OCI-LY3 (cell line): ENCODE data around the gene WWC1.

ENCODE experiments used
- H2AFZ ChIP-seq: fragments of 200-600, 300-600 bp; shearing (Covaris generic); 2 replicates; pipeline ENCODE4 v1.6.0; 2014; ENCODE audit warnings: antibody characterized with exemption, low read depth, low read length
- H3K27ac ChIP-seq: fragments of 200-600, 300-600 bp; sonication (generic); 2 replicates; pipeline ENCODE4 v1.5.1; 2014; ENCODE audit warnings: mild to moderate bottlenecking, low read length, moderate library complexity, mixed read lengths
- H3K27me3 ChIP-seq: fragments of 200-600, 300-600 bp; sonication (generic); 2 replicates; pipeline ENCODE4 v1.6.1; 2014; ENCODE audit warnings: low read depth, low read length, mixed read lengths
- H3K36me3 ChIP-seq: fragments of 200-600, 300-600 bp; sonication (generic); replicated peaks from 2 replicates; pipeline ENCODE3; 2014; ENCODE audit warnings: low read depth, low read length, mixed read lengths
- H3K4me1 ChIP-seq: fragments of 300-600, 200-600 bp; sonication (generic); 2 replicates; pipeline ENCODE4 v1.6.1; 2014; ENCODE audit warnings: low read length, mixed read lengths
- H3K4me2 ChIP-seq: fragments of 200-600, 300-600 bp; sonication (generic); 2 replicates; pipeline ENCODE4 v1.6.1; 2014; ENCODE audit warnings: low read length, mixed read lengths
- H3K4me3 ChIP-seq: fragments of 300-600, 200-600 bp; sonication (generic); 2 replicates; pipeline ENCODE4 v1.5.1; 2014; ENCODE audit warnings: antibody characterized with exemption, mild to moderate bottlenecking, low read length, moderate library complexity
- H3K79me2 ChIP-seq: fragments of 300-600, 200-600 bp; shearing (Covaris generic); 2 replicates; pipeline ENCODE4 v1.6.1; 2014; ENCODE audit warnings: mild to moderate bottlenecking, low read length, mixed read lengths
- H3K9ac ChIP-seq: fragments of 300-600, 200-600 bp; shearing (Covaris generic); 2 replicates; pipeline ENCODE4 v1.6.0; 2014; ENCODE audit warnings: mild to moderate bottlenecking, low read length, moderate library complexity
- H3K9me3 ChIP-seq: fragments of 200-600, 300-600 bp; shearing (Covaris generic); 2 replicates; pipeline ENCODE4 v1.6.1; 2014; ENCODE audit warnings: low read length, mixed read lengths; ENCODE audit not compliant: insufficient read depth
- H4K20me1 ChIP-seq: fragments of 200-600, 300-600 bp; sonication (generic); 2 replicates; pipeline ENCODE4 v1.6.1; 2016; ENCODE audit warnings: low read length, mixed read lengths; ENCODE audit not compliant: insufficient read depth
- EZH2phosphoT487 ChIP-seq: fragments of 200-600 bp; shearing (Covaris generic); IDR thresholded peaks from 2 replicates; pipeline ENCODE4 v1.6.1; 2018; ENCODE audit warnings: antibody characterized with exemption, mixed run types, low read depth
- TF ChIP-seq, protein P1 (sequence below): fragments of 200-600, 300-600 bp; sonication (generic); IDR thresholded peaks from 2 replicates; pipeline ENCODE4 v1.5.1; 2014; ENCODE audit warnings: antibody characterized with exemption, low read length, low read depth

Gene WWC1

DNA sequence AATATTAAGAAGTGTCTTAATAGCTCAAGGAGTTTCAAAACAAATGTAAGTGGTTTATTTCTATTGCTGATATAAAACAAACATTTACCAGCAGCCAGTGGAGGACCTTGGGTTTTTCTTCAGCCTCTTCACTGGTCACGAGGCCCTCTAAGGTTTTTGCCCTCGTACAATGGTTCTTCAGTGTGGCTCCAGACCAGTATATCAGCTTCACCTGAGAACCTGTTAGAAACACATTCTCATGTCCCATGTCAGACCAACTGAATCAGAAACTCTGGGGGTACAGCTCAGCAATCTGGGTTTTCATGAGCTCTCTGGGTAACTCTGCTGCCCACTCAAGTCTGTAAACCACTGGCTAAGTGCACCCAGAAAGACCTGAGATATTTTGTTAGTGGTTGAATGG, 12.9 kb downstream of the WWC1 start:
- peaks cover 11% of the 10 kb centered on the region for H4K20me1 ChIP-seq
- H3K27ac ChIP-seq, result no peak overlapping the region
- no peak overlapping the region for H3K9ac ChIP-seq
- no peaks in the 10 kb centered on the region for H3K4me1 ChIP-seq
- H3K9me3 ChIP-seq, result no peaks in the 10 kb centered on the region
- no peak overlapping the region for H3K4me2 ChIP-seq
- TF ChIP-seq, protein P1, sequence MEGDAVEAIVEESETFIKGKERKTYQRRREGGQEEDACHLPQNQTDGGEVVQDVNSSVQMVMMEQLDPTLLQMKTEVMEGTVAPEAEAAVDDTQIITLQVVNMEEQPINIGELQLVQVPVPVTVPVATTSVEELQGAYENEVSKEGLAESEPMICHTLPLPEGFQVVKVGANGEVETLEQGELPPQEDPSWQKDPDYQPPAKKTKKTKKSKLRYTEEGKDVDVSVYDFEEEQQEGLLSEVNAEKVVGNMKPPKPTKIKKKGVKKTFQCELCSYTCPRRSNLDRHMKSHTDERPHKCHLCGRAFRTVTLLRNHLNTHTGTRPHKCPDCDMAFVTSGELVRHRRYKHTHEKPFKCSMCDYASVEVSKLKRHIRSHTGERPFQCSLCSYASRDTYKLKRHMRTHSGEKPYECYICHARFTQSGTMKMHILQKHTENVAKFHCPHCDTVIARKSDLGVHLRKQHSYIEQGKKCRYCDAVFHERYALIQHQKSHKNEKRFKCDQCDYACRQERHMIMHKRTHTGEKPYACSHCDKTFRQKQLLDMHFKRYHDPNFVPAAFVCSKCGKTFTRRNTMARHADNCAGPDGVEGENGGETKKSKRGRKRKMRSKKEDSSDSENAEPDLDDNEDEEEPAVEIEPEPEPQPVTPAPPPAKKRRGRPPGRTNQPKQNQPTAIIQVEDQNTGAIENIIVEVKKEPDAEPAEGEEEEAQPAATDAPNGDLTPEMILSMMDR, result no peak
- TF ChIP-seq EZH2phosphoT487, result no peak
- no peaks in the 10 kb centered on the region for H3K36me3 ChIP-seq
- no peak overlapping the region for H3K4me3 ChIP-seq
- H3K79me2 ChIP-seq, result no peaks in the 10 kb centered on the region
- H3K27me3 ChIP-seq, result no peaks in the 10 kb centered on the region
- H2AFZ ChIP-seq, result no peak overlapping the region

DNA sequence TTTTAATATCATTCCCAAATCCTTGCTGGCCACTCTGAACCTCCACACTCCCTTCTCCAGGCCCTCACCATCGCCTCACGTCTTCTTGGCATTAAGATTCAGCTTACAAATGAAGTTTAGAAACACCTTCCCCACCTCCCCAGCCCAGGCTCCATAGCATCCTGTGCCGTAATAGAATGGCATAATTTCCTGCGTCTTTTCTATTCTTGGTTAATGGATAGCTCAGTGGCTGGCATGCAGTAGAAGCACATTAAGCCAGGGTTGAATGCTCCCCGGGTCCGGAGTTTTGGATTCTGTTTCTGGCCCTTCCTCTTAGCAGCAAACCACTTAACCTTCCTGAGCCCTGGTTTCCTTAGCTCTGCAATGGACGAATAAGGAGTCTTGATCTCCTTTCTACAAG, 13.8 kb downstream of the WWC1 start:
- no peak overlapping the region for H2AFZ ChIP-seq
- TF ChIP-seq, protein P1, result no peak
- no peak for TF ChIP-seq EZH2phosphoT487

DNA sequence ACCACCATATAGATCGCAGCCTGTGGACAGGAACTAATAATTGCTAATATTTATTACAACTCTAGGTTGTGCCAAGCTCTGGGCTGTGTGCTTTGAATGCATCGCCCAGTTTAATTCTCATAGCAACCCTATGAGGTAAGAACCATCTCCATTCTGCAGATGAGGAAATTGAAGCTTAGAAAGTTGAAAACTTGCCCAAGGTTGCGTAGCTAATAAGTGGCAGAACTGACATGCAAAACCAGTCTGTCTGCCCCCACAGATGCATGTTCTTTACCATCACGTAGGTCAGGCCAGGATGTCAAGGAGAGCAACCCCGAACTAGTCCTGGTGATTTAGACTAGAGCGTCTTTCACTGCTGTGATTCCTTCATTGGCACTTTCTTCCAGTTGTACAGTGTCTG, 15.6 kb downstream of the WWC1 start:
- H3K4me2 ChIP-seq, result no peak overlapping the region
- no peak for TF ChIP-seq EZH2phosphoT487
- TF ChIP-seq, protein P1, result no peak

More for the DNA sequence above, 13.8 kb downstream of the WWC1 start:
- no peaks in the 10 kb centered on the region for H3K79me2 ChIP-seq
- peaks cover 12% of the 10 kb centered on the region for H4K20me1 ChIP-seq
- no peaks in the 10 kb centered on the region for H3K4me1 ChIP-seq
- no peaks in the 10 kb centered on the region for H3K27me3 ChIP-seq
- H3K4me2 ChIP-seq, result no peak overlapping the region
- no peak overlapping the region for H3K27ac ChIP-seq
- H3K36me3 ChIP-seq, result no peaks in the 10 kb centered on the region
- H3K9me3 ChIP-seq, result no peaks in the 10 kb centered on the region
- H3K4me3 ChIP-seq, result no peak overlapping the region
- H3K9ac ChIP-seq, result no peak overlapping the region

DNA sequence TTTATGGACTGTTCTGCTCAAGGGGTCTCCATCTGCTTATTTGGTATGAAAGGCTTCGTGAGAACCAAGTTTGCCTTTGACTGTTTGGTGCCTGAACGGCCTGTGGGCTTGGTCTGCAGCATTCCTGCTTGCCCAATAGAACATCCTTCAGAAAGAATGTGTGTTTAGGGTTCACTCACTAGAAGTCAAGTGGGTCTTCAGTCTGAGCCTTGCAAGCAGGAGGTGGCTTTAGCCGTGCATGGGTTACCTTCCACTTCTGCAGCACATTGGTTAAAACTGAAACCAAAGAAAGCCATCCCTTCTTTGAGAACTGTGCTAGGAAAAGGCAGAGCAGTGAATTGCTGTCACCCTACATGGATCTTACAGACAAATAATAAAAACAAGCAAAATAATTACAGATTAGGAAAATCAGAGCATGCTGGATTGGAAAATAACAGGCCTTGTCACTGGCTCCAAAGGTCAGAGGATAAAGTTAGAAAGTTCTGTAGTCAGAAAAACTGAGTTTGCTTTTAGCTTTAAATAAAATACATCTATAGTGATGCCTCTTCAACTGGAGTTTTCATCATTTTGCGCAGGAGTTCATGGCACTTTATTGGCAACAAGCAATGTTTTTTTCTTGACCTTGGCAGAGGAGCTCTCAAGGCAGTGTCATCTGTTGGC, 16.6 kb downstream of the WWC1 start:
- H3K4me3 ChIP-seq, result no peak overlapping the region
- H2AFZ ChIP-seq, result no peak overlapping the region
- TF ChIP-seq, protein P1, result no peak
- TF ChIP-seq EZH2phosphoT487, result no peak
- no peak overlapping the region for H3K9ac ChIP-seq
- H3K4me1 ChIP-seq, result no peaks in the 10 kb centered on the region
- H3K27me3 ChIP-seq, result no peaks in the 10 kb centered on the region
- no peak overlapping the region for H3K27ac ChIP-seq
- H3K79me2 ChIP-seq, result no peaks in the 10 kb centered on the region
- no peaks in the 10 kb centered on the region for H3K36me3 ChIP-seq
- H3K9me3 ChIP-seq, result no peaks in the 10 kb centered on the region
- no peak overlapping the region for H3K4me2 ChIP-seq
- peaks cover 10% of the 10 kb centered on the region; the same call in 1 of the 2 replicates for H4K20me1 ChIP-seq

More for the DNA sequence above, 15.6 kb downstream of the WWC1 start:
- H3K9ac ChIP-seq, result no peak overlapping the region
- no peak overlapping the region for H2AFZ ChIP-seq
- H3K27me3 ChIP-seq, result no peaks in the 10 kb centered on the region
- H3K4me3 ChIP-seq, result no peak overlapping the region
- H3K27ac ChIP-seq, result no peak overlapping the region
- no peaks in the 10 kb centered on the region for H3K79me2 ChIP-seq
- peaks cover 10% of the 10 kb centered on the region; the same call in 1 of the 2 replicates for H4K20me1 ChIP-seq
- H3K4me1 ChIP-seq, result no peaks in the 10 kb centered on the region
- no peaks in the 10 kb centered on the region for H3K36me3 ChIP-seq
- no peaks in the 10 kb centered on the region for H3K9me3 ChIP-seq
